Body of pancreas (tissue), 4 donors: ENCODE results near the gene PTER.

Experiments used
- CTCF ChIP-seq, 7 experiments: fragments of 450-650 bp in 4 of 7; fragments of 200-600 bp in 3 of 7; sonication (generic) in 3 of 7; IDR thresholded peaks; one replicate each; pipeline ENCODE4 v1.5.1; 2016 to 2019; ENCODE audit warnings: antibody characterized with exemption in 7 of 7
- POLR2A ChIP-seq, 3 donors: fragments of 450-650 bp; IDR thresholded peaks; one replicate each; pipeline ENCODE4 v1.6.1; 2016; ENCODE audit warnings: antibody characterized with exemption in 3 of 3, mild to moderate bottlenecking in 2 of 3

- TF ChIP-seq CTCF (IDR thresholded peaks at IDR 0.05) (no peak), POLR2A (IDR thresholded peaks at IDR 0.05) (no peak)
Measured at GRCh38 chr10:16459423-16459939, 22.7 kb downstream of the PTER start.
